Tongue (tissue), 3 donors: ENCODE data around the gene HAPLN1. TPM values are rescaled to one million over a fixed set of nuclear protein-coding genes. Genes with fewer than 3 reads are reported as not detected.

Experiments used
- DNase-seq: peaks from one replicate; pipeline ENCODE4 v3.0.0-alpha.2; 2015
- small RNA-seq: library from RNA; depleted of rRNA; stranded (forward); fragments of <200 nt; gene quantifications from one replicate; pipeline ENCODE3, GENCODE V24; 2014; ENCODE audit warnings: low replicate concordance
- total RNA-seq: library from RNA; depleted of rRNA; stranded (reverse); fragments of >200 nt; gene quantifications from one replicate; pipeline ENCODE4 v1.2.3, GENCODE V29; 2014

The HAPLN1 gene
- total RNA-seq, 1 donor from 2014 or later, result 1.6 TPM

GRCh38 chr5:83641946-83642345 lies 78.7 kb downstream of the HAPLN1 start:
- DNase-seq, result no peak

- DNase-seq, result no peak
Measured at GRCh38 chr5:83639911-83640310, 80.7 kb downstream of the HAPLN1 start.

- DNase-seq, result peak; percentile 12
Measured at GRCh38 chr5:83636156-83636555, 84.5 kb downstream of the HAPLN1 start.

GRCh38 chr5:83633285-83633684 lies 87.4 kb downstream of the HAPLN1 start:
- DNase-seq, result no peak

GRCh38 chr5:83632874-83633273 lies 87.8 kb downstream of the HAPLN1 start:
- DNase-seq, result no peak

- DNase-seq, result no peak
Measured at GRCh38 chr5:83628360-83628759, 92.3 kb downstream of the HAPLN1 start.

GRCh38 chr5:83614841-83615240 lies 105.8 kb downstream of the HAPLN1 start:
- DNase-seq, result no peak

GRCh38 chr5:83608122-83608521 lies 112.5 kb downstream of the HAPLN1 start:
- peak; percentile 56 for DNase-seq

- DNase-seq, result no peak
Measured at GRCh38 chr5:83595217-83595616, 125.4 kb downstream of the HAPLN1 start.

GRCh38 chr5:83590966-83591365 lies 129.7 kb downstream of the HAPLN1 start:
- no peak for DNase-seq

- no peak for DNase-seq
Measured at GRCh38 chr5:83589786-83590185, 130.9 kb downstream of the HAPLN1 start.

Small RNAs within 50 kb of the gene (small RNA-seq; reads per million reads assigned to genes)
- not detected for gene RN7SKP295
- gene RNU6-620P, result not detected

Other genes with a start within 250 kb of the HAPLN1 start
- 393 TPM for gene VCAN, start 249.1 kb downstream of the HAPLN1 start, total RNA-seq